ENCODE results near the gene MORN2. TPM values are rescaled to one million over a fixed set of nuclear protein-coding genes. Genes with fewer than 3 reads are reported as not detected.

Gene MORN2
- total RNA-seq, 4 donors from 2014 or later: 12.9 to 16.7 (median 13.8) TPM

DNA sequence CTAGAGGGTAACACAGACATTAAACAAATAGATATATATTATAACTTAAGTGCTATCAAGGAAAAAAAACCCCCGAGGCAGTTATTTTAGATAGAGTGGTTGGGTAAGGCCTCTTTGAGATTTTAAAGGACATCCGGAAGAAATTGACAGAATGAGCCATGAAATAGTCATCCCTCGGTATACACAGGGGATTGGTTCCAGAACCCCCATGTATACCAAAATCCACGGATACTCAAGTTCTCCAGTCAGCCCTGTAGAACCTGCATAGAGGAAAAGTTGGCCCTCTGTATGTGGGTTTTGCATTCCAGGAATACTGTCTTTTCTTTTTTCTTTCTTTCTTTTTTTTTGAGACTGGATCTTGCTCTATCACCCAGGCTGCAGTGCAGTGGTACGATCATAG lies 2.0 kb upstream of the MORN2 start:
- in situ Hi-C loops (cut with MboI; ENCODE audit: low sequenced_read_pairs in 4 of 4): no loop called here
- Histone ChIP-seq H3K4me1 (peaks cover 13 to 16% of the 10 kb centered on the region in 2 donors), H3K36me3 (no peaks in the 10 kb centered on the region), H3K4me3 (no peak overlapping the region), H3K9me3 (no peaks in the 10 kb centered on the region), H3K27ac (no peak overlapping the region), H3K27me3 (no peaks in the 10 kb centered on the region)
- TF ChIP-seq, protein P1, sequence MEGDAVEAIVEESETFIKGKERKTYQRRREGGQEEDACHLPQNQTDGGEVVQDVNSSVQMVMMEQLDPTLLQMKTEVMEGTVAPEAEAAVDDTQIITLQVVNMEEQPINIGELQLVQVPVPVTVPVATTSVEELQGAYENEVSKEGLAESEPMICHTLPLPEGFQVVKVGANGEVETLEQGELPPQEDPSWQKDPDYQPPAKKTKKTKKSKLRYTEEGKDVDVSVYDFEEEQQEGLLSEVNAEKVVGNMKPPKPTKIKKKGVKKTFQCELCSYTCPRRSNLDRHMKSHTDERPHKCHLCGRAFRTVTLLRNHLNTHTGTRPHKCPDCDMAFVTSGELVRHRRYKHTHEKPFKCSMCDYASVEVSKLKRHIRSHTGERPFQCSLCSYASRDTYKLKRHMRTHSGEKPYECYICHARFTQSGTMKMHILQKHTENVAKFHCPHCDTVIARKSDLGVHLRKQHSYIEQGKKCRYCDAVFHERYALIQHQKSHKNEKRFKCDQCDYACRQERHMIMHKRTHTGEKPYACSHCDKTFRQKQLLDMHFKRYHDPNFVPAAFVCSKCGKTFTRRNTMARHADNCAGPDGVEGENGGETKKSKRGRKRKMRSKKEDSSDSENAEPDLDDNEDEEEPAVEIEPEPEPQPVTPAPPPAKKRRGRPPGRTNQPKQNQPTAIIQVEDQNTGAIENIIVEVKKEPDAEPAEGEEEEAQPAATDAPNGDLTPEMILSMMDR (IDR thresholded peaks at IDR 0.05 in 4 of 5, conservative IDR thresholded peaks at IDR 0.05 in 1 of 5): no peak
- no peak for TF ChIP-seq POLR2A (IDR thresholded peaks at IDR 0.05)
- no peak for DNase-seq
- no peak for ATAC-seq
- intact Hi-C loops (cut with DNase I; ENCODE audit: low total_unique reads): loop anchor here (2.0 kb wide), 1 partner anchor 95 kb away; the partner anchor contains the start of gene GEMIN6

DNA sequence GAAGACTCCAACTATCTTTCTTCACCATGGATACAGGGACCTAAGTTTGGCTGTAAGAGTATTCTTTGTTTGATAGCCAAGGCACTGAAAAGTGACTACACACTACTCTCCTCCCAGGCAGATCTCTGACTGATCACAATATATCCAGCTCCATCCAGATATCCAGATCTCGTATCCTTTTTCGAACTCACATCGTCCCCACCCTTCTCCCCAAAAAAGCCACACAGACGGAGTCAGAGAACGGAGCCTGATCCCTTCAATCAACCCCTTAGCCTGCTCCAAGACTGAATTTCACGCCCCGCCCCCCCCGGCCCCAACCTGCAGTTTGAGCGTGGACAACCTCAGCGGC lies 575 bp upstream of the MORN2 start:
- ATAC-seq (peak in 1 of 2 donors; percentile 34), DNase-seq (no peak)
- Histone ChIP-seq H3K4me1 (peaks cover 13 to 16% of the 10 kb centered on the region in 2 donors), H3K36me3 (no peaks in the 10 kb centered on the region), H3K27ac (peak overlapping the region; percentile 68 to 79 (median 74)), H3K4me3 (peak overlapping the region; percentile 79 to 96 (median 94)), H3K27me3 (no peaks in the 10 kb centered on the region), H3K9me3 (no peaks in the 10 kb centered on the region)
- intact Hi-C loops (cut with DNase I; ENCODE audit: low total_unique reads): loop anchor here (2.0 kb wide), 1 partner anchor 96 kb away; the partner anchor contains the start of gene GEMIN6
- TF ChIP-seq, protein P1 (IDR thresholded peaks at IDR 0.05 in 4 of 5, conservative IDR thresholded peaks at IDR 0.05 in 1 of 5): no peak
- TF ChIP-seq POLR2A (IDR thresholded peaks at IDR 0.05): no peak
- in situ Hi-C loops (cut with MboI; ENCODE audit: low sequenced_read_pairs in 4 of 4): no loop called here

DNA sequence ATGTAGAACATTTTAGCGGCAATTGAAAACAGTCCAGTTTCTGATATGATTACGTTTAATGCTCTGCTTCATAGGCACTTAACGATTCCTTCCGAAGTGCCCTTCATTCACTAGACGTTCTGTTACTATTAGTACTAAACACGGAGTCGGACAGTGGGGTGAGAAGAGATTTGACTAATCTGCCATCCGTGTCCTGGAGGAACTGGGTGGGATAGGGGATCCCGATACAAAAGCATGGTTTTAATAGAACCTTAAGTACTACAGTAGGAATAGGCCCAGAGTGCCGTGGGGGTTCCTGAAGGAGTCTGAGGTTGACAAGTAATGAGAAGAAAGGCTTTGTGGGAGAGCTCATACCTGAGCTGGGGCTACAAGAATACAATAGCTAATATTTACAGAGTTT lies 631 bp downstream of the MORN2 start:
- H3K4me3 ChIP-seq: peak overlapping the region; percentile 79 to 96 (median 94)
- H3K9me3 ChIP-seq: no peaks in the 10 kb centered on the region
- no peaks in the 10 kb centered on the region for H3K36me3 ChIP-seq
- H3K27me3 ChIP-seq: no peaks in the 10 kb centered on the region
- TF ChIP-seq, protein P1 (IDR thresholded peaks at IDR 0.05 in 4 of 5, conservative IDR thresholded peaks at IDR 0.05 in 1 of 5): no peak
- TF ChIP-seq POLR2A (IDR thresholded peaks at IDR 0.05): no peak
- ATAC-seq: no peak
- DNase-seq: no peak
- intact Hi-C loops (cut with DNase I; ENCODE audit: low total_unique reads): no loop called here
- H3K27ac ChIP-seq: peak overlapping the region in 2 of 4 donors; percentile 68 to 79
- peaks cover 13 to 16% of the 10 kb centered on the region in 2 donors for H3K4me1 ChIP-seq
- in situ Hi-C loops (cut with MboI; ENCODE audit: low sequenced_read_pairs in 4 of 4): no loop called here

DNA sequence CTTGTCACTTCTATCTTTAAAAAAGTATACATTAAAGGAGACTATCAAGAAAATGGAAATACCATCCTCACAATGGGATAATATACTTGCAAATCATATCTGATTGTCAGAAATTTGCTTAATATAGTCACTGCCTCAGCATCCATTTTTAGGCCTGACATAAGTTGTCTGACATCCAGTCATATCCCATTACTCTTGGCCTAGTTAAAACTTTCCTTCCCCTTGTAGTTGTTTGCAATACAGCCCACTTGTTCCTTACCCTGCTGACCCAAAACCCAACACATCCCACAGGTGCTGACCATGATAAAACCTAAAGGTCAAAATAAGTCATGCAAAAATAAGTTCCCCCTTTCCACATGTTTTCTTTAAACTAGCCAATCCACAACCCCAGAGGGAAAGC lies 10.3 kb downstream of the MORN2 start:
- ATAC-seq (peak; percentile 33 to 96), DNase-seq (no peak)
- intact Hi-C loops (cut with DNase I; ENCODE audit: low total_unique reads): no loop called here
- no peaks in the 10 kb centered on the region for H3K9me3 ChIP-seq
- H3K4me1 ChIP-seq: peaks cover 0 to 10% of the 10 kb centered on the region in 2 donors
- in situ Hi-C loops (cut with MboI; ENCODE audit: low sequenced_read_pairs in 4 of 4): no loop called here
- no peak for TF ChIP-seq POLR2A (IDR thresholded peaks at IDR 0.05)
- TF ChIP-seq, protein P1 (IDR thresholded peaks at IDR 0.05 in 4 of 5, conservative IDR thresholded peaks at IDR 0.05 in 1 of 5): no peak
- no peak overlapping the region for H3K27ac ChIP-seq
- H3K4me3 ChIP-seq: no peak overlapping the region
- H3K27me3 ChIP-seq: no peaks in the 10 kb centered on the region
- no peaks in the 10 kb centered on the region for H3K36me3 ChIP-seq

DNA sequence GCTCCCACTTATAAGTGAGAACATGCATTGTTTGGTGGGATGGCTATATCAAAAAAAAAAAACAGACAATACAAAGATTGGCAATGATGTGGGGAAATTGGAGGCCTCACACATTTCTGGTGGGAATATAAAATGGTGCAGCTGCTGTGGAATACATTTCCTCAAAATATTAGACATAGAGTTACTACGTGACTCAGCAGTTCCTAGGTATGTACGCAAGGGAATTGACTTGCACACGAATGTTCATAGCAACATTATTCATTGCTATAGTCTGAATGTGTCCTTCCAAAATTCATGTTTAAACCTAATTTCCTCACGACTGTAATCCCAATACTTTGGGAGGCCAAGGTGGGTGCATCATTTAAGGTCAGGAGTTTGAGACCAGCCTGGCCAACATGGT lies 11.6 kb downstream of the MORN2 start:
- no peak for DNase-seq
- Histone ChIP-seq H3K9me3 (no peaks in the 10 kb centered on the region), H3K36me3 (no peaks in the 10 kb centered on the region), H3K4me1 (peaks cover 0 to 10% of the 10 kb centered on the region in 2 donors), H3K27ac (no peak overlapping the region), H3K27me3 (no peaks in the 10 kb centered on the region), H3K4me3 (no peak overlapping the region)
- TF ChIP-seq, protein P1 (IDR thresholded peaks at IDR 0.05 in 4 of 5, conservative IDR thresholded peaks at IDR 0.05 in 1 of 5): no peak
- TF ChIP-seq POLR2A (IDR thresholded peaks at IDR 0.05): no peak
- in situ Hi-C loops (cut with MboI; ENCODE audit: low sequenced_read_pairs in 4 of 4): no loop called here
- no peak for ATAC-seq
- intact Hi-C loops (cut with DNase I; ENCODE audit: low total_unique reads): no loop called here

Data from gastrocnemius medialis (tissue), 4 donors.